Measurements from ENCODE around the gene MB. TPM values are rescaled to one million over a fixed set of nuclear protein-coding genes. Genes with fewer than 3 reads are reported as not detected.

Gene MB
- total RNA-seq, 1 donor from 2014 or later, result 5.3 TPM

- DNase-seq (ENCODE audit: low spot score), result no peak
- Mint-ChIP-seq H3K9me3 (no peaks in the 10 kb centered on the region), H3K4me1 (ENCODE audit: low read depth) (peaks cover 7% of the 10 kb centered on the region), H3K36me3 (ENCODE audit: low read depth) (no peaks in the 10 kb centered on the region), H3K4me3 (no peak overlapping the region), H3K27me3 (ENCODE audit: insufficient read depth) (peaks cover 5% of the 10 kb centered on the region), H3K27ac (no peak overlapping the region)
- intact Hi-C loops (cut with micrococcal nuclease), result loop anchor here (10.0 kb wide), 1 partner anchor 403 kb away; the partner anchor contains the start of gene RBFOX2
These were observed 4.3 kb upstream of the MB start for GRCh38 chr22:35621451-35621850.

- Mint-ChIP-seq H3K27ac (no peak overlapping the region), H3K27me3 (ENCODE audit: insufficient read depth) (peaks cover 5% of the 10 kb centered on the region), H3K4me3 (no peak overlapping the region), H3K9me3 (no peaks in the 10 kb centered on the region), H3K4me1 (ENCODE audit: low read depth) (peaks cover 10% of the 10 kb centered on the region), H3K36me3 (ENCODE audit: low read depth) (no peaks in the 10 kb centered on the region)
- intact Hi-C loops (cut with micrococcal nuclease), result loop anchor here (10.0 kb wide), 1 partner anchor 404 kb away; the partner anchor contains the start of gene RBFOX2
- no peak for DNase-seq (ENCODE audit: low spot score)
These were observed 3.6 kb upstream of the MB start for GRCh38 chr22:35620624-35621251.

- H3K9me3 Mint-ChIP-seq, result no peaks in the 10 kb centered on the region
- H3K4me3 Mint-ChIP-seq, result no peak overlapping the region
- no peak for DNase-seq (ENCODE audit: low spot score)
- H3K36me3 Mint-ChIP-seq (ENCODE audit: low read depth), result no peaks in the 10 kb centered on the region
- intact Hi-C loops (cut with micrococcal nuclease), result loop anchor here (10.0 kb wide), 2 partner anchors 65 to 405 kb away; partner anchors contain the start of gene RBFOX2
- peaks cover 5% of the 10 kb centered on the region for H3K27me3 Mint-ChIP-seq (ENCODE audit: insufficient read depth)
- peaks cover 15% of the 10 kb centered on the region for H3K4me1 Mint-ChIP-seq (ENCODE audit: low read depth)
- H3K27ac Mint-ChIP-seq, result no peak overlapping the region
These were observed 2.4 kb upstream of the MB start for GRCh38 chr22:35619336-35620094.

DNA sequence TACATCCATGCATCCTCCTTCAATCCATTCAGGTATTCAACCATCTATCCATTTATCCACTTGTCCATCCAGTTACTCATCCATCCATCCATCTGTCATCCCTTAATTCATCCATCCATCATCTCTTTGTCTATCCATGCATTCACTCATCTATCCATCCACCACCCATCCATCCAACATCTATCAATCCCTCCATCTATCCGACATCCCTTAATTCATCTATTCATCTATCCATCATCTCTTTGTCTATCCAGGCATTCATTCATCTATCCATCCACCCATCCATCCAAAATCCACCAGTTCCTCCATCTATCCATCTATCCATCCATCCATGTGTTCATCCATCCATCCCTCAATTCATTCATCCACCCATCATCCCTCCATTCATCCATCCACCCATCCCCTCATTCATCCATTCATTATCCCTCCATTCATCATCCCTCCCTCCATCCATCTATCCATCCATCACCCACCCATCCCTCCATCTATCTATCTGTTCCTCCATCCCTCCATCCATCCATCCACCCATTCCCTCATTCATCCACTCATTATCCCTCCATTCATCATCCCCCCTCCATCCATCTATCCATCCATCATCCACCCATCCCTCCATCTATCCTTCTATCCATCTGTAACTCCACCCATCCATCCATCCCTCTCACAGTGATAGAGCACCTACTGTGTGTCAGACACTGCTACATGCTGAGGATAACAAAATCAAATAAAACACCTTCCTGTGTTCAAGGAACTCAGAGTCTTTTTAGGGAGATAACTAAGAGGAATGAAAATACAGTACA is 1.5 kb upstream of the MB start:
- H3K27me3 Mint-ChIP-seq (ENCODE audit: insufficient read depth), result peaks cover 4% of the 10 kb centered on the region
- H3K9me3 Mint-ChIP-seq, result no peaks in the 10 kb centered on the region
- peaks cover 15% of the 10 kb centered on the region for H3K4me1 Mint-ChIP-seq (ENCODE audit: low read depth)
- intact Hi-C loops (cut with micrococcal nuclease), result loop anchor here (10.0 kb wide), 1 partner anchor 64 kb away; no protein-coding TSS in a partner anchor
- H3K36me3 Mint-ChIP-seq (ENCODE audit: low read depth), result no peaks in the 10 kb centered on the region
- no peak overlapping the region for H3K27ac Mint-ChIP-seq
- no peak for DNase-seq (ENCODE audit: low spot score)
- no peak overlapping the region for H3K4me3 Mint-ChIP-seq

GRCh38 chr22:35616043-35616442 is 1.1 kb downstream of the MB start:
- H3K36me3 Mint-ChIP-seq (ENCODE audit: low read depth), result no peaks in the 10 kb centered on the region
- H3K4me3 Mint-ChIP-seq, result no peak overlapping the region
- intact Hi-C loops (cut with micrococcal nuclease), result loop anchor here (10.0 kb wide), 1 partner anchor 61 kb away; no protein-coding TSS in a partner anchor
- peak overlapping the region; percentile 18 for H3K27ac Mint-ChIP-seq
- H3K4me1 Mint-ChIP-seq (ENCODE audit: low read depth), result peaks cover 20% of the 10 kb centered on the region
- H3K9me3 Mint-ChIP-seq, result no peaks in the 10 kb centered on the region
- peaks cover 4% of the 10 kb centered on the region for H3K27me3 Mint-ChIP-seq (ENCODE audit: insufficient read depth)
- no peak for DNase-seq (ENCODE audit: low spot score)

- H3K9me3 Mint-ChIP-seq, result no peaks in the 10 kb centered on the region
- H3K27ac Mint-ChIP-seq, result no peak overlapping the region
- peaks cover 25% of the 10 kb centered on the region for H3K4me1 Mint-ChIP-seq (ENCODE audit: low read depth)
- H3K4me3 Mint-ChIP-seq, result no peak overlapping the region
- intact Hi-C loops (cut with micrococcal nuclease), result loop anchor here (10.0 kb wide), 1 partner anchor 60 kb away; no protein-coding TSS in a partner anchor
- no peaks in the 10 kb centered on the region for H3K36me3 Mint-ChIP-seq (ENCODE audit: low read depth)
- no peak for DNase-seq (ENCODE audit: low spot score)
- H3K27me3 Mint-ChIP-seq (ENCODE audit: insufficient read depth), result peaks cover 6% of the 10 kb centered on the region
These were observed 2.0 kb downstream of the MB start for GRCh38 chr22:35615156-35615555.

- Mint-ChIP-seq H3K9me3 (no peaks in the 10 kb centered on the region), H3K27ac (no peak overlapping the region), H3K4me1 (ENCODE audit: low read depth) (peaks cover 25% of the 10 kb centered on the region), H3K36me3 (ENCODE audit: low read depth) (no peaks in the 10 kb centered on the region), H3K4me3 (no peak overlapping the region), H3K27me3 (ENCODE audit: insufficient read depth) (peaks cover 5% of the 10 kb centered on the region)
- intact Hi-C loops (cut with micrococcal nuclease), result loop anchor here (10.0 kb wide), 1 partner anchor 60 kb away; no protein-coding TSS in a partner anchor
- DNase-seq (ENCODE audit: low spot score), result no peak
These were observed 2.7 kb downstream of the MB start for GRCh38 chr22:35614404-35614803.

DNA sequence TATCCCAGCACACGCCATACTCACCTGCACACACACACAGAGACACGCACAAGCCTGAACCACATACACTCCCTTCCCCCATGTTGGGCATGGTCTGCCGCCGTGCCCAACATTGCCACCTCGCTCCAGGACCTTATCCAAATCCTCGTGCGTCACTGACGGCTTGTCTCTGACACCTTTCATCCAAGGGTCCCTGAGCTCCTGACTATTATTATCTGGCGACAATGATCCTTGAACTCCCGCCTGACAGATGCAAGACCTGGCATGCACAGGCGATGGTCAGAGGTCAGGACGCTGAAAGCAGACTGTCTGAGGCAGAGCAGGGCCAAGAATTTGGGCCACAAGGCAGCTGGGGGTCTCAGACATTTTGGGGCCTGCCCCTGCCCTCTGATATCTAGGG is 4.2 kb downstream of the MB start:
- H3K27me3 Mint-ChIP-seq (ENCODE audit: insufficient read depth), result peaks cover 2% of the 10 kb centered on the region
- no peaks in the 10 kb centered on the region for H3K36me3 Mint-ChIP-seq (ENCODE audit: low read depth)
- intact Hi-C loops (cut with micrococcal nuclease), result loop anchor here (10.0 kb wide), 1 partner anchor 58 kb away; no protein-coding TSS in a partner anchor
- DNase-seq (ENCODE audit: low spot score), result no peak
- H3K4me3 Mint-ChIP-seq, result no peak overlapping the region
- no peaks in the 10 kb centered on the region for H3K9me3 Mint-ChIP-seq
- no peak overlapping the region for H3K27ac Mint-ChIP-seq
- H3K4me1 Mint-ChIP-seq (ENCODE audit: low read depth), result peaks cover 25% of the 10 kb centered on the region

DNA sequence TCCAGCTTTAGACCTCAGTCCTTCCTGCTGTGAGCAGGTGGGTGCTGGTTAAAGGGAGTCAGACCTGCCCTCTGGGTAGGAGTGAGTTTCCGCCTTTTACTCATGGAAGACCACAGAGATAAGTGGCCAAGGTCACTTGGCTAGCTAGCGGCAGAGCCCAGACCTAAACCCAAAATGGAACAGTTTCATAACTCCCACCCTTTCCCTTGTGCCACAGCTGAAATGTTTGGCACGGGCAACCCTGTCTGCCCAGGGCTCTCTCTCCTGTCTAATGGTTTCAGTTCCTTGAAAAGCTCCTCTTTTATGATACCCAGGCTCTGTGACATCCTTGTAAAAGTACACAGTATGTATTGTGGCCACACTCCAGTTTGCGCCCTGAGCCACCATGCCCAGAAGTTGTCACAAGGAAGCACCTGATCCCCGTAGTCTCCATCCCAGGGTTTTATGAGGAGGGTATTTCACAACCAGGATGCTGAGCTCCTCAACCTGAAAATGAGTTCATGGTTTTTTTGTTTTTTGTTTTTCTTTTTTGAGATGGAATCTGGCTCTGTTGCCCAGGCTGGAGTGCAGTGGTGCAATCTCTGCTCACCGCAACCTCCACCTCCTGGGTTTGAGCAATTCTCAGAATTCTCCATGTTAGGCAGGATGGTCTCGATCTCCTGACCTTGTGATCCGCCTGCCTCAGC is 5.1 kb downstream of the MB start:
- intact Hi-C loops (cut with micrococcal nuclease), result loop anchor here (10.0 kb wide), 1 partner anchor 57 kb away; no protein-coding TSS in a partner anchor
- H3K27ac Mint-ChIP-seq, result peak overlapping the region; percentile 2

GRCh38 chr22:35611200-35611890 is 5.8 kb downstream of the MB start:
- Mint-ChIP-seq H3K36me3 (ENCODE audit: low read depth) (no peaks in the 10 kb centered on the region), H3K4me1 (ENCODE audit: low read depth) (peaks cover 29% of the 10 kb centered on the region), H3K27ac (peak overlapping the region; percentile 49), H3K27me3 (ENCODE audit: insufficient read depth) (peaks cover 2% of the 10 kb centered on the region), H3K4me3 (no peak overlapping the region), H3K9me3 (no peaks in the 10 kb centered on the region)
- no peak for DNase-seq (ENCODE audit: low spot score)
- intact Hi-C loops (cut with micrococcal nuclease), result loop anchor here (10.0 kb wide), 1 partner anchor 57 kb away; no protein-coding TSS in a partner anchor

More for the DNA sequence above, 5.1 kb downstream of the MB start:
- no peak for DNase-seq (ENCODE audit: low spot score)
- Mint-ChIP-seq H3K4me1 (ENCODE audit: low read depth) (peaks cover 25% of the 10 kb centered on the region), H3K9me3 (no peaks in the 10 kb centered on the region), H3K36me3 (ENCODE audit: low read depth) (no peaks in the 10 kb centered on the region), H3K4me3 (no peak overlapping the region), H3K27me3 (ENCODE audit: insufficient read depth) (peaks cover 2% of the 10 kb centered on the region)

- Mint-ChIP-seq H3K27me3 (ENCODE audit: insufficient read depth) (peaks cover 2% of the 10 kb centered on the region), H3K36me3 (ENCODE audit: low read depth) (no peaks in the 10 kb centered on the region), H3K9me3 (no peaks in the 10 kb centered on the region), H3K27ac (no peak overlapping the region), H3K4me1 (ENCODE audit: low read depth) (peaks cover 27% of the 10 kb centered on the region), H3K4me3 (no peak overlapping the region)
- DNase-seq (ENCODE audit: low spot score), result no peak
- intact Hi-C loops (cut with micrococcal nuclease), result loop anchor here (10.0 kb wide), 1 partner anchor 56 kb away; no protein-coding TSS in a partner anchor
These were observed 6.4 kb downstream of the MB start for GRCh38 chr22:35610741-35611140.
